Bronchial epithelial cell (primary cell): Measurements from ENCODE around the gene MIER1. TPM values are rescaled to one million over a fixed set of nuclear protein-coding genes. Genes with fewer than 3 reads are reported as not detected.

Experiments used
- DNase-seq: peaks from one replicate; pipeline ENCODE4 v3.0.0-alpha.2; 2010; ENCODE audit warnings: low read depth
- FAIRE-seq: peaks from 2 replicates; lab custom pipeline; 2011; peaks lifted over from hg19 to GRCh38; lab: Jason Lieb, UNC
- H3K27me3 ChIP-seq: 2 replicates; pipeline ENCODE4 v1.5.1; 2011; ENCODE audit warnings: low read length; ENCODE audit not compliant: control insufficient read depth, insufficient read depth
- H3K36me3 ChIP-seq: 2 replicates; pipeline ENCODE4 v1.5.1; 2011; ENCODE audit warnings: low read length; ENCODE audit not compliant: control insufficient read depth, insufficient read depth
- H3K4me3 ChIP-seq: 2 replicates; pipeline ENCODE4 v1.5.1; 2011; ENCODE audit warnings: mild to moderate bottlenecking, low read depth, low read length, control low read depth
- total RNA-seq: library from RNA; depleted of rRNA; stranded (reverse); fragments of >200 nt; gene quantifications from 2 replicates; pipeline ENCODE4 v1.2.1, GENCODE V29; 2014
- TF ChIP-seq, protein P1 (sequence below): IDR thresholded peaks from 2 replicates; pipeline ENCODE4 v1.5.1; 2011; ENCODE audit warnings: mild to moderate bottlenecking, moderate library complexity, low read length, control low read depth, inconsistent platforms; ENCODE audit not compliant: insufficient read depth, severe bottlenecking

MIER1 gene
- total RNA-seq, 1 donor from 2014 or later, result 16.8 TPM

DNA sequence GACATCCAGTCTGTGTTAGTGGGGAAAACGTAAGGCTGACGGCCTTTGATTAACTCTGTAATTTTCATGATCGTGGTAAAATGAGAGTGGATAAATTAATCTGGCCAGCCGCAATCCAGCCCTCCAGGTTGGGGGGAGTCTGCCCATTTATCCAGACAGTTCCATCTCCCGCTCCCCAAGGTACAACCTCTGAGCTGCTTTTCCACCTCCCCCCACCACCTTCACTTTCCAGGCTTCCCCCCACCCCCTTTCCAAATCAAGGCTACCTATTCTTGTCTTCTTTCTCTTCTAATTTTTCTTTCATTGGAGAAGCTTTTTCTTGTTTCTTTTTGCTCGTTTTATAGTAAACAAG lies 6.0 kb downstream of the MIER1 start:
- TF ChIP-seq, protein P1, sequence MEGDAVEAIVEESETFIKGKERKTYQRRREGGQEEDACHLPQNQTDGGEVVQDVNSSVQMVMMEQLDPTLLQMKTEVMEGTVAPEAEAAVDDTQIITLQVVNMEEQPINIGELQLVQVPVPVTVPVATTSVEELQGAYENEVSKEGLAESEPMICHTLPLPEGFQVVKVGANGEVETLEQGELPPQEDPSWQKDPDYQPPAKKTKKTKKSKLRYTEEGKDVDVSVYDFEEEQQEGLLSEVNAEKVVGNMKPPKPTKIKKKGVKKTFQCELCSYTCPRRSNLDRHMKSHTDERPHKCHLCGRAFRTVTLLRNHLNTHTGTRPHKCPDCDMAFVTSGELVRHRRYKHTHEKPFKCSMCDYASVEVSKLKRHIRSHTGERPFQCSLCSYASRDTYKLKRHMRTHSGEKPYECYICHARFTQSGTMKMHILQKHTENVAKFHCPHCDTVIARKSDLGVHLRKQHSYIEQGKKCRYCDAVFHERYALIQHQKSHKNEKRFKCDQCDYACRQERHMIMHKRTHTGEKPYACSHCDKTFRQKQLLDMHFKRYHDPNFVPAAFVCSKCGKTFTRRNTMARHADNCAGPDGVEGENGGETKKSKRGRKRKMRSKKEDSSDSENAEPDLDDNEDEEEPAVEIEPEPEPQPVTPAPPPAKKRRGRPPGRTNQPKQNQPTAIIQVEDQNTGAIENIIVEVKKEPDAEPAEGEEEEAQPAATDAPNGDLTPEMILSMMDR, result no peak
- no peaks in the 10 kb centered on the region for H3K36me3 ChIP-seq
- peak overlapping the region; percentile 62 for H3K4me3 ChIP-seq
- no peaks in the 10 kb centered on the region for H3K27me3 ChIP-seq
- FAIRE-seq, result no peak
- no peak for DNase-seq

DNA sequence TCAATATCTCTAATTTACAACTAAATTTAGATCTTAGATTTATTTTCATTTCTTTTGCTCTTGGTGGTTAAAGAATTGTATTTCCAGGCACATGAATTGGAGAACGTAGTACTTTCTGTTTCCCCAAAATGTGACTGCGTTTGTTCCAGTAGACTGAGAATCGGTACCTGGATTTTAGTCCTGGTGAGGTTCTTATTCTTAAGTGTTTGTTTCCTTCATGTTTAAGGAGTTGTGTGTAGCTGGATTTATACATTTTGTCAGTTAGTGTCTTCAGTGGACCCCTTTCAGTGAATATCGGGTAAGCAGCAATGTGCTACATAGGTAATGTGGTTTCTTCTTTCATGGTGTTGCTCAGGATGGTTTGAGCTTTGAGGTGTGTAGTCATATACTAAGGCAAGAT lies 6.8 kb downstream of the MIER1 start:
- TF ChIP-seq, protein P1, result no peak
- peak overlapping the region; percentile 62 for H3K4me3 ChIP-seq
- DNase-seq (no peak), FAIRE-seq (no peak)
- no peaks in the 10 kb centered on the region for H3K36me3 ChIP-seq
- no peaks in the 10 kb centered on the region for H3K27me3 ChIP-seq

DNA sequence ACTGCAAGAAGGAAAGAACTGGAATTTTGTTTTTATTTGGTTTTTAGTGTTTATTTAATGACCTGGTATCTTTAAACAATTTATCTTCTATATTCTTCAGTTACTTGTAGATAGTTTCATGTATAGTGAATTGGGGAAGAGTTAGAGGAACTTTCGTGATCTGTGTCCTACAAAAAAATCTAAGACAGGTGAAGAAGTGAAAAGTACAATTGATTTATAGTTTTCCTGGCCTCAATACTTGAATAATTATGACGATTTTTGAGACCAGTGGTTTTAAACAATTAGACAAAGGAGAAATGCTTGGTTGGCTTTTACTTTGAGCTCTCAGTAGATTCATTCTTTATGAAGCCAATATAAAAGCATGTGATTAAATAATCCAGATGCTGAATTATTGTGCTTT lies 7.5 kb downstream of the MIER1 start:
- no peaks in the 10 kb centered on the region for H3K27me3 ChIP-seq
- FAIRE-seq, result no peak
- no peak overlapping the region for H3K4me3 ChIP-seq
- no peak for DNase-seq
- TF ChIP-seq, protein P1, result no peak
- no peaks in the 10 kb centered on the region for H3K36me3 ChIP-seq

DNA sequence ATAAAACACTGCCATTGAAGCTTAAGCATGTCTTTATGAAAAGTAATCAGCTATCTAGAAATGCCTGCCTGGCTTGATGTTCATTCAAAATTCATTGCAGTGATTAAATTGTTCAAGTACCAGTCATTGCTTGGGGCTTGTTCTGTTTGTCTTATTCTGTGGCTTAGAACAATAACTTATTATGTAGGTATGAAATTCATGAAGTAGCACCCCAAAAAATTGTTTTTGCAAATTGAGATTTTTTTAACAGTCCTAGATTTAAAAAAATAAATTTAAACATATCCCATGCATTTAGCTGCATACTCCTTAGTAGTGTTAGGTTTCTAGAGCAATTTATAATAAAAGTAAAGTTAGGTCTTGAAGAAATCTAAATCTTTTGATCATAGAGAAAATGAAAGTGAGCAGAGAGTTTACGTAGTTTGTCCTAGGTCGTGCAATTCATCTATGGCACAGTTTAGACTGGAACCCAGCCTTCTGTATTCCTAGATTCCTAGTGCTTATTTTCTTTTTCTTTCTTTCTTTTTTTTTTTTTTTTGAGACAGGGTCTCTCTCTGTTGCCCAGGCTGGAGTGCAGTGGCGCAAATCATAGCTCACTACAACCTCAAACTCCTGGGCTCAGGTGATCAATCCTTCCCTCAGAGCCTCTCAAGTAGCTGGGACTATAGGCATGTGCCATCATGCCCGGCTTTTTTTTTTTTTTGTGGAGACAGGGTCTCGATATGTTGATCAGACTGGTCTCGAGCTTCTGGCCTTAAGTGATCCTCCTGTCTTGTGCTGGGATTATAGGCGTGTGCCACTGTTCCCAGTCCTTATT lies 9.3 kb downstream of the MIER1 start:
- H3K4me3 ChIP-seq, result peak overlapping the region; percentile 11
- H3K36me3 ChIP-seq, result no peaks in the 10 kb centered on the region
- FAIRE-seq (no peak), DNase-seq (peak; percentile 46)
- TF ChIP-seq, protein P1, result no peak
- H3K27me3 ChIP-seq, result no peaks in the 10 kb centered on the region

DNA sequence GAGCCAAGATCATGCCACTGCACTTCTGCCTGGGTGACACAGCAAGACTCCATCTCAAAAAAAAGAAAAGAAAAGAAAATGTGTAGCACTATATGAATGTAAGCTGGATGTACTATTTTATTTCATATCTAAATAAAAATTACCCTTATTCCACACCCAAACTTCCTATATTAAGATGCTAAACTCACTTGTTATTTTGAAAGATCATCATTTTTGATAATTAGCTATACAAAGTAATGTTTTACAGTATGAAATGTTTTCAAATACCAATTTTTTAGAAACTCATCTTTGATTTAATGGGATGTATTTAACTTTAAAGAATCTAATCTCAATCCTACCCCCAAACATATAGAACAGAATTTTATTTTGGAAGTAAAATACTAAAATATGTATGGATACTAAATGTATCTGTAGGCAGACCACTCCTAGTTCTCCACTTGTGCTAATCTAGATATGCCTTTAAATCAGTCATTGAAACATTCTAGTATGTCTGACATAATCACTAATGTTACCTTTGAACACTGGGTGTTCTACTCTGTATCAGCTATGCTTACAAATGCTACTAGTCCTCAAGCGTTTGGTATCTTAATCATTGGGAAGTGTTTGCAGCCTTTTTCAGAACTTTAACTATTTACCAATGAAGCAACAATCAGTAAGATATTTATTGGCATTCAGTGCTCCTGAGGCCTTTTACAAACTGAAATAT lies 12.9 kb downstream of the MIER1 start:
- Histone ChIP-seq H3K27me3 (no peaks in the 10 kb centered on the region), H3K36me3 (no peaks in the 10 kb centered on the region), H3K4me3 (no peak overlapping the region)
- FAIRE-seq (no peak), DNase-seq (no peak)
- TF ChIP-seq, protein P1, result no peak
